CD4-positive, alpha-beta T cell (primary cell): ENCODE measurements around the gene GARS1. TPM values are rescaled to one million over a fixed set of nuclear protein-coding genes. Genes with fewer than 3 reads are reported as not detected.

ENCODE experiments used
- ATAC-seq: fragments of 200-7000 bp; cut with Tn5 transposase; one replicate; pipeline ENCODE4 v1.10.0; 2022; ENCODE audit warnings: mild to moderate bottlenecking; ENCODE audit not compliant: poor library complexity
- CTCF ChIA-PET: fragments of 350-600 bp; sonication (Branson Sonifier 250); formaldehyde crosslinking; loops from one replicate; lab custom pipeline; 2021; ENCODE audit warnings: antibody characterized with exemption, inconsistent platforms; lab: Charles Lee
- POLR2A ChIA-PET: fragments of 350-600 bp; sonication (Branson Sonifier 250); formaldehyde crosslinking; loops from one replicate; lab custom pipeline; 2021; ENCODE audit warnings: antibody characterized with exemption, inconsistent platforms; lab: Charles Lee
- DNase-seq, 14 experiments: peaks; one replicate each; pipeline ENCODE4 v3.0.0-alpha.2; 2013 to 2020; ENCODE audit warnings: mixed read lengths in 2 of 14
- H3K27ac ChIP-seq, 2 donors: one replicate each; pipeline versions ENCODE4 v1.5.1 to v1.7.0; 2013; ENCODE audit warnings: low read length in 2 of 2, low read depth in 1 of 2, mild to moderate bottlenecking in 1 of 2
- H3K27me3 ChIP-seq, 2 experiments: 1 replicate in 1 of 2; 2 replicates in 1 of 2; pipeline versions ENCODE4 v1.6.1 to v1.7.0; 2013; ENCODE audit warnings: low read length in 2 of 2, control low read depth in 1 of 2, mild to moderate bottlenecking in 1 of 2, moderate library complexity in 1 of 2; ENCODE audit not compliant: insufficient read depth in 2 of 2, control insufficient read depth in 1 of 2
- H3K36me3 ChIP-seq: one replicate; pipeline ENCODE4 v1.6.1; 2013; ENCODE audit warnings: low read length, control low read depth; ENCODE audit not compliant: insufficient read depth
- H3K4me1 ChIP-seq: one replicate; pipeline ENCODE4 v1.6.1; 2013; ENCODE audit warnings: low read length, control low read depth; ENCODE audit not compliant: insufficient read depth
- H3K4me3 ChIP-seq: one replicate; pipeline ENCODE4 v1.5.1; 2013; ENCODE audit warnings: mild to moderate bottlenecking, low read length, moderate library complexity
- H3K9me3 ChIP-seq, 2 experiments: 1 replicate in 1 of 2; 2 replicates in 1 of 2; pipeline versions ENCODE4 v1.6.1 to v1.7.0; 2013; ENCODE audit warnings: low read length in 2 of 2, mild to moderate bottlenecking in 2 of 2, control low read depth in 1 of 2, moderate library complexity in 1 of 2; ENCODE audit not compliant: control insufficient read depth in 1 of 2, insufficient read depth in 1 of 2
- H3K27ac Mint-ChIP-seq: one replicate; pipeline ENCODE4 v1.8.0; 2020; ENCODE audit warnings: mixed read lengths
- H3K27me3 Mint-ChIP-seq: one replicate; pipeline ENCODE4 v1.8.0; 2021; ENCODE audit warnings: mixed read lengths
- H3K36me3 Mint-ChIP-seq: one replicate; pipeline ENCODE4 v1.8.0; 2021; ENCODE audit warnings: low read depth, mixed read lengths
- H3K4me1 Mint-ChIP-seq: one replicate; pipeline ENCODE4 v1.8.0; 2021; ENCODE audit warnings: low read depth, mixed read lengths
- H3K4me3 Mint-ChIP-seq: one replicate; pipeline ENCODE4 v1.8.0; 2020; ENCODE audit warnings: mild to moderate bottlenecking, mixed read lengths
- H3K9me3 Mint-ChIP-seq: one replicate; pipeline ENCODE4 v1.8.0; 2020; ENCODE audit warnings: mixed read lengths
- intact Hi-C, 2 experiments: fragments of 100-400 bp; cut with DNase I in 1 of 2; cut with micrococcal nuclease in 1 of 2; formaldehyde crosslinking; loops; one replicate each; pipeline versions ENCODE4 v1.15.1 to v1.9.0; 2023 to 2025; cut with DNase I, micrococcal nuclease
- total RNA-seq, 174 experiments: library from RNA in 2 of 174; stranded (reverse) in 2 of 174; gene quantifications; one replicate each; pipeline ENCODE4 v1.2.3 and lab custom pipeline; 2021 to 2026
- TF ChIP-seq, protein P1 (sequence below): fragments of 200-600 bp; IDR thresholded peaks from one replicate; pipeline ENCODE4 v1.8.0; 2022; ENCODE audit warnings: antibody characterized with exemption, mild to moderate bottlenecking

The GARS1 gene
- total RNA-seq, 2 experiments from 2014 or later: 127 to 132 TPM

DNA sequence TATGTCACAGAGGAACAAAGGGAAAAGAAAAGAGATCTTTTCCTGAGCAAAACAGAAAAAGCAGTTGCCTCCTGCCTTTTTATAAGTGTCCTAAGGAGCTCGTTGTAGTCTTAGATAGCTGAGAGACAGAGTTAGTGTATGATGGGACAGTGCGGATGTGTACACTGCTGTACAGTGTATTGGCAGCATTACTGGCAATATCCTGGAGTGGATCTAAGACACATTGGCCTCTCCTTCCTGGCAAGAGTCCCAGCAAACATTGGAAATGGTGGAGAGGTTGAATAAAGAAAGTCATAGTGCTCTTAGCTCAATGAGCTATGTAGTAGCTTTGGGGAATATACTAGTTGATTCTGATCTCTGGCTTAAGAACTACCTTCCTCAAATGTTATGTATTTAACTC, 22.7 kb downstream of the GARS1 start:
- TF ChIP-seq, protein P1, sequence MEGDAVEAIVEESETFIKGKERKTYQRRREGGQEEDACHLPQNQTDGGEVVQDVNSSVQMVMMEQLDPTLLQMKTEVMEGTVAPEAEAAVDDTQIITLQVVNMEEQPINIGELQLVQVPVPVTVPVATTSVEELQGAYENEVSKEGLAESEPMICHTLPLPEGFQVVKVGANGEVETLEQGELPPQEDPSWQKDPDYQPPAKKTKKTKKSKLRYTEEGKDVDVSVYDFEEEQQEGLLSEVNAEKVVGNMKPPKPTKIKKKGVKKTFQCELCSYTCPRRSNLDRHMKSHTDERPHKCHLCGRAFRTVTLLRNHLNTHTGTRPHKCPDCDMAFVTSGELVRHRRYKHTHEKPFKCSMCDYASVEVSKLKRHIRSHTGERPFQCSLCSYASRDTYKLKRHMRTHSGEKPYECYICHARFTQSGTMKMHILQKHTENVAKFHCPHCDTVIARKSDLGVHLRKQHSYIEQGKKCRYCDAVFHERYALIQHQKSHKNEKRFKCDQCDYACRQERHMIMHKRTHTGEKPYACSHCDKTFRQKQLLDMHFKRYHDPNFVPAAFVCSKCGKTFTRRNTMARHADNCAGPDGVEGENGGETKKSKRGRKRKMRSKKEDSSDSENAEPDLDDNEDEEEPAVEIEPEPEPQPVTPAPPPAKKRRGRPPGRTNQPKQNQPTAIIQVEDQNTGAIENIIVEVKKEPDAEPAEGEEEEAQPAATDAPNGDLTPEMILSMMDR: no peak
- H3K4me3 Mint-ChIP-seq: no peak overlapping the region
- DNase-seq (no peak), ATAC-seq (no peak)
- intact Hi-C loops: loop anchor here in 1 of 2 experiments (5.0 kb wide), 1 partner anchor 125 kb away; no protein-coding TSS in a partner anchor
- peaks cover 95% of the 10 kb centered on the region for H3K36me3 Mint-ChIP-seq
- H3K4me3 ChIP-seq: no peak overlapping the region
- H3K27ac ChIP-seq: no peak overlapping the region
- H3K36me3 ChIP-seq: peaks cover 89% of the 10 kb centered on the region
- no peaks in the 10 kb centered on the region for H3K4me1 ChIP-seq
- peaks cover 5% of the 10 kb centered on the region for H3K4me1 Mint-ChIP-seq
- no peaks in the 10 kb centered on the region for H3K9me3 Mint-ChIP-seq
- POLR2A ChIA-PET: no interaction called here
- H3K27ac Mint-ChIP-seq: no peak overlapping the region
- no peaks in the 10 kb centered on the region for H3K9me3 ChIP-seq
- no peaks in the 10 kb centered on the region for H3K27me3 ChIP-seq
- CTCF ChIA-PET: no interaction called here
- no peaks in the 10 kb centered on the region for H3K27me3 Mint-ChIP-seq

DNA sequence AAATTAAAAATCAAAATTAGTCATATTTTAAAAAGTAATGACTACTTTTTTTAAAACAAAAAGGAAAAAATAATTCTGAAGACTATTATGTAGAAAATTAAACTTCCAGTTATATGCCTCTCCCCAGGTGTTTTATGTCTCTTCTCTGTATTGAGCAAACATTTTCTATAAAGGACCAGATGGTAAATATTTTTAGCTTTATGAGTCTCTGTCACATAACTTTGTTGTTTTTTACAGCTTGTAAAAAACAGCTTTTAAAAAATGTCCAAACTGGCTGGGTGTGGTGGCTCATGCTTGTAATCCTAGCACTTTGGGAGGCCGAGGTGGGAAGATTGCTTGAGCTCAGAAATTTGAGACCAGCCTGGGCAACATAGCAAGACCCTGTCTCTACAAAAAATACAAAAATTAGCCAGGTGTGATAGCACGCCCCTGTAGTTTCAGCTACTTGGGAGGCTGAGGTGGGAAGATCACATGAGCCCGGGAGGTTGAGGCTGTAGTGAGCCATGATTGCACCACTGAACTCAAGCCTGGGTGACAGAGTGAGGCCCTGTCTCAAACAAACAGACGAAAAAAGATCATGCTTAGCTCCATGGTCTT, 23.5 kb downstream of the GARS1 start:
- no peaks in the 10 kb centered on the region for H3K27me3 Mint-ChIP-seq
- DNase-seq: no peak
- no peak overlapping the region for H3K4me3 Mint-ChIP-seq
- no peak overlapping the region for H3K27ac Mint-ChIP-seq
- H3K36me3 Mint-ChIP-seq: peaks cover 94% of the 10 kb centered on the region
- peaks cover 5% of the 10 kb centered on the region for H3K4me1 Mint-ChIP-seq
- intact Hi-C loops: loop anchor here in 1 of 2 experiments (5.0 kb wide), 1 partner anchor 124 kb away; no protein-coding TSS in a partner anchor
- Histone ChIP-seq H3K27ac (no peak overlapping the region), H3K27me3 (no peaks in the 10 kb centered on the region), H3K36me3 (peaks cover 88% of the 10 kb centered on the region), H3K9me3 (no peaks in the 10 kb centered on the region), H3K4me3 (no peak overlapping the region), H3K4me1 (no peaks in the 10 kb centered on the region)
- no peaks in the 10 kb centered on the region for H3K9me3 Mint-ChIP-seq
- no peak for ATAC-seq
- TF ChIP-seq, protein P1: no peak
- ChIA-PET POLR2A (no interaction called here), CTCF (no interaction called here)

DNA sequence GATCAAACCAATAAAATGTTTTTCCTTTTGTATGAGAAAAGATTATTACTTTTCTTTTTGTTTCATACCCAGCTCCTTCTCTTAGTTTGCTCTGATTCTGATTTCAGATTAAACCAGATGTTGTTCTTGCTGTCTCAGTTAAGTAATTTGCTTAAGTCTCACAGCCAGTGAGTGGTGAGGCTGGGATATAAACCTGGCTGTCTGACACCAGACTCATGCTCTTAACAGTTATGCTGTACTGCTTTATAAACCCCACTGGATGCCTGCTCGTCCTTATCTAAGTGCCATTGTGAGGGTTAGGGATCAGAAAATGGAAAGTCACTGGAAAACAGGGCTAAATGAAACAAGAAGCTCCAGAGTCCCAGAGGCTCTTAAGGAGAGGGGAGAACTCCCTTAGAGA, 24.3 kb downstream of the GARS1 start:
- CTCF ChIA-PET: no interaction called here
- H3K36me3 Mint-ChIP-seq: peaks cover 94% of the 10 kb centered on the region
- POLR2A ChIA-PET: interaction anchor here (0.6 kb wide), 1 partner anchor 37 kb away, joined by 3 read pairs; no protein-coding TSS in a partner anchor
- peaks cover 4% of the 10 kb centered on the region for H3K4me1 Mint-ChIP-seq
- H3K27me3 Mint-ChIP-seq: no peaks in the 10 kb centered on the region
- H3K4me1 ChIP-seq: no peaks in the 10 kb centered on the region
- peaks cover 88% of the 10 kb centered on the region for H3K36me3 ChIP-seq
- intact Hi-C loops: loop anchor here in 1 of 2 experiments (5.0 kb wide), 1 partner anchor 123 kb away; no protein-coding TSS in a partner anchor
- TF ChIP-seq, protein P1: no peak
- no peak overlapping the region for H3K4me3 ChIP-seq
- no peaks in the 10 kb centered on the region for H3K9me3 ChIP-seq
- H3K27me3 ChIP-seq: no peaks in the 10 kb centered on the region
- DNase-seq (no peak), ATAC-seq (no peak)
- H3K9me3 Mint-ChIP-seq: no peaks in the 10 kb centered on the region
- H3K4me3 Mint-ChIP-seq: no peak overlapping the region
- no peak overlapping the region for H3K27ac ChIP-seq
- no peak overlapping the region for H3K27ac Mint-ChIP-seq
